HepG2 (cell line): ENCODE measurements around the gene RPTOR. TPM values are rescaled to one million over a fixed set of nuclear protein-coding genes. Genes with fewer than 3 reads are reported as not detected.

ENCODE experiments used
- ATAC-seq: fragments of 200-7000 bp; cut with Tn5 transposase; 3 replicates; pipeline ENCODE4 v1.9.1; 2020; ENCODE audit warnings: mild to moderate bottlenecking, moderate library complexity
- BruUV-seq: library from RNA; stranded (reverse); fragments of 400-500 nt; replicated peaks from 2 replicates; lab custom pipeline; 2021; lab: Mats Ljungman, UMichigan
- CTCF ChIA-PET: fragments of 300-600 bp; formaldehyde crosslinking; extraction: SDS; loops from one replicate; lab custom pipeline; 2021; ENCODE audit warnings: low total read pairs, inconsistent platforms, low intra/inter-chr PET ratio; lab: Yijun Ruan, JAX
- POLR2A ChIA-PET: fragments of 350-600 bp; sonication (Branson Sonifier 250); formaldehyde crosslinking; loops from one replicate; lab custom pipeline; 2020; ENCODE audit warnings: antibody characterized with exemption, inconsistent platforms; lab: Yijun Ruan, JAX
- DNase-seq: peaks from one replicate; pipeline ENCODE4 v3.0.0-alpha.2; 2015; ENCODE audit warnings: low spot score
- FAIRE-seq: peaks from 3 replicates; lab custom pipeline; 2011; peaks lifted over from hg19 to GRCh38; lab: Jason Lieb, UNC
- H2AFZ ChIP-seq: one replicate; pipeline ENCODE4 v1.6.1; 2011; ENCODE audit warnings: low read length, inconsistent platforms
- H3K27ac ChIP-seq: fragments of 300-600 bp; 3 replicates; pipeline ENCODE4 v1.8.0; 2011; ENCODE audit warnings: mixed run types, mild to moderate bottlenecking, mixed read lengths, low read length, inconsistent platforms; ENCODE audit not compliant: insufficient read depth; ENCODE audit errors: extremely low read length
- H3K27me3 ChIP-seq, 2 experiments: fragments of 200-600 bp in 1 of 2; 2 replicates in 1 of 2; 3 replicates in 1 of 2; pipeline versions ENCODE4 v1.6.0 to v1.8.0; 2011; ENCODE audit warnings: low read length in 2 of 2, mild to moderate bottlenecking in 2 of 2, moderate library complexity in 2 of 2, inconsistent platforms in 1 of 2; ENCODE audit not compliant: insufficient read depth in 2 of 2, control insufficient read depth in 1 of 2
- H3K36me3 ChIP-seq, 2 experiments: fragments of 200-600 bp in 1 of 2; replicated peaks in 1 of 2; 2 replicates in 1 of 2; 3 replicates in 1 of 2; pipeline versions ENCODE4 v1.5.1 to v1.8.0; 2011; ENCODE audit warnings: low read length in 2 of 2, inconsistent platforms in 1 of 2; ENCODE audit not compliant: insufficient read depth in 2 of 2, control insufficient read depth in 1 of 2
- H3K4me1 ChIP-seq: 2 replicates; pipeline ENCODE4 v1.5.1; 2012; ENCODE audit warnings: low read length, inconsistent platforms; ENCODE audit not compliant: insufficient read depth
- H3K4me2 ChIP-seq: 2 replicates; pipeline ENCODE4 v1.6.0; 2011; ENCODE audit warnings: low read depth, low read length, inconsistent platforms
- H3K4me3 ChIP-seq, 3 experiments: fragments of 200-600 bp in 1 of 3; sonication (generic), shearing (Covaris generic) in 1 of 3; replicated peaks in 1 of 3; 2 replicates each; pipeline ENCODE4 v1.5.1; 2011 to 2016; ENCODE audit warnings: low read length in 3 of 3, inconsistent platforms in 2 of 3, low read depth in 2 of 3, mild to moderate bottlenecking in 2 of 3, control low read depth in 1 of 3, mixed read lengths in 1 of 3; ENCODE audit not compliant: insufficient read depth in 1 of 3
- H3K79me2 ChIP-seq: one replicate; pipeline ENCODE4 v1.6.1; 2011; ENCODE audit warnings: low read length, inconsistent platforms; ENCODE audit not compliant: insufficient read depth
- H3K9ac ChIP-seq: 2 replicates; pipeline ENCODE4 v1.6.0; 2011; ENCODE audit warnings: mild to moderate bottlenecking, low read depth, low read length, inconsistent platforms; ENCODE audit not compliant: insufficient read depth
- H3K9me3 ChIP-seq: 2 replicates; pipeline ENCODE4 v1.5.1; 2012; ENCODE audit warnings: mild to moderate bottlenecking, low read length
- H4K20me1 ChIP-seq: 2 replicates; pipeline ENCODE4 v1.6.0; 2011; ENCODE audit warnings: inconsistent platforms, mild to moderate bottlenecking, low read length, moderate library complexity; ENCODE audit not compliant: insufficient read depth
- TBL1XR1 ChIP-seq: fragments of 150-350 bp; IDR thresholded peaks from 2 replicates; pipeline ENCODE4 v1.6.1; 2014; ENCODE audit warnings: borderline replicate concordance, low read length; ENCODE audit not compliant: partially characterized antibody
- ZBTB33 ChIP-seq: sonication (generic); formaldehyde crosslinking; IDR thresholded peaks from 2 replicates; pipeline ENCODE4 v1.4.0; 2020; ENCODE audit warnings: missing genetic modification reagents
- ZBTB43 ChIP-seq: sonication (generic); formaldehyde crosslinking; conservative IDR thresholded peaks from 2 replicates; pipeline ENCODE4 v1.4.0; 2020; ENCODE audit warnings: missing genetic modification reagents
- WGBS: methylation state at CpG from one replicate; pipeline ENCODE4 v1.1.6; 2017; ENCODE audit warnings: low lambda C conversion rate; 5-methylcytosine and 5-hydroxymethylcytosine counted together
- in situ Hi-C: cut with HindIII; loops from 2 replicates; pipeline ENCODE4 v1.10.0; 2017; ENCODE audit warnings: low pct_unique_long_range_greater_than_20kb; ENCODE audit not compliant: extremely low pct_ligation_motif_present
- intact Hi-C: fragments of 100-400 bp; cut with micrococcal nuclease; formaldehyde crosslinking; loops from one replicate; pipeline ENCODE4 v1.10.0; 2022; ENCODE audit not compliant: unreplicated experiment
- polyA plus RNA-seq, 8 experiments: library from polyadenylated mRNA; depleted of rRNA in 3 of 8; stranded (reverse) in 7 of 8; unstranded in 1 of 8; fragments of >200 nt; fragmentation: Illumina TruSeq in 4 of 8; extraction: Trizol in 4 of 8; gene quantifications; 2 replicates each; pipeline versions ENCODE4 v1.2.1 to v1.2.3, GENCODE V29; 2011 to 2016; ENCODE audit warnings: low read depth in 4 of 8, missing spikeins in 1 of 8, mixed read lengths in 1 of 8; ENCODE audit not compliant: insufficient read depth in 1 of 8
- total RNA-seq, 5 experiments: library from RNA; depleted of rRNA; stranded (reverse); fragments of >200 nt; fragmentation: Illumina TruSeq; extraction: Trizol; gene quantifications; 2 replicates each; pipeline ENCODE4 v1.2.3, GENCODE V29; 2016; ENCODE audit warnings: low read depth in 1 of 5

RPTOR gene
- total and polyA plus RNA-seq, 2 of the 13 experiments (the other 11 are each of a cell fraction or from before 2014, with no cell fraction given): 6.6 to 25.3 TPM

DNA sequence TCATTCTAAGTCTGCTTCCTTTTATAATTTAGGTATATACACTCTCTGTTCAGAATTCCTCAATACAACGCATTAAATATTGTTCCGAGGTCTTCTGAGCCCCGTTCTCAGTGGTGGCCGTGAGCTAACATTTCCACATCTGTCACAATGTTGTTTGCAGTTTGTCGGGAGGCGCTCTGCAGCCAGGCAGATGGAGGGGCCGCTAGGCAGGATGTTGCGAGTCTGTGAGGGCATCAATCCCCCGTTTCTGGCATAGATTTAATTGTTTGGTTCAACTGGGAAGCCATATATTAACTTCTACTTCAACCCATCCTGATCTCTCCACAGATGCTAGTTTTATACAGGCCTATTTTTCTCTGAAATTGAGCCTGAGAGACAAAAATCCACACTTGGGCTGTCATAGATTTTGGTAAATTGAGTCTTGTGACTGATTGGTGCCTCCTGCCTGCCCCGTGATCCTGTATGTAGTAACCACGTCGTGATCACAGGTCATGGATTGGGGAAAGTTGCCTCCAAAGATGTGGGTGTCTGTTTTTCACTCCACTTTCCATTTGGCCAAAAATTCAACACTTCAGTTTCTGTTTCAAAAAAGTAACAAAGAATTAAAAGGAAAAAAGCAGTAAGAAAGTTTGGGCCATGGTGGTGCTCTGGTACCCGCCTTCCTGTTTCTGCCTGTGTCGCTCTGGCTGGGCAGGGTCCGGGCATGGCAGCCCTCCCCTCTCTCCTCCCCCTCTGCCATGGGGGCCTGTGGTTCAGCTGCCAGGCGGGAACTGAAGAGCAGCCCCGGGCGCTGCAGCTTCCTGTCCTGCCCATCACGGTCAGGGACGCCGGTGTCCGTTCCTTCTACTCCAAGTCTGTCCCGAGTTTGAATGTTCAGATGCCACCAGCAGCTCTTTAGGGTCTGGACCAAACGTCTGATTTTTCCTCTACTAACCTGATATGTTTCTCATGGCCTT lies 41.5 kb downstream of the RPTOR start:
- POLR2A ChIA-PET: no interaction called here
- no peak overlapping the region for H3K4me2 ChIP-seq
- H2AFZ ChIP-seq: no peak overlapping the region
- H3K27me3 ChIP-seq: no peaks in the 10 kb centered on the region
- H3K27ac ChIP-seq: no peak overlapping the region
- H3K79me2 ChIP-seq: peaks cover 88% of the 10 kb centered on the region
- BruUV-seq: no TSS peak
- peaks cover 12% of the 10 kb centered on the region for H3K4me1 ChIP-seq
- H4K20me1 ChIP-seq: no peaks in the 10 kb centered on the region; the same call in none of the 2 replicates
- CTCF ChIA-PET: no interaction called here
- in situ Hi-C loops: no loop called here
- DNase-seq (no peak), FAIRE-seq (no peak), ATAC-seq (no peak)
- TF ChIP-seq ZBTB43 (no peak), TBL1XR1 (no peak), ZBTB33 (CRISPR knock-in tag) (peak; percentile 64; the same call in 1 of the 2 replicates)
- no peak overlapping the region for H3K4me3 ChIP-seq
- H3K9me3 ChIP-seq: no peaks in the 10 kb centered on the region
- H3K36me3 ChIP-seq: peaks cover 8 to 10% of the 10 kb centered on the region in 2 experiments; a peak in 4 of 5 replicates
- intact Hi-C loops: loop anchor here (10.0 kb wide), 1 partner anchor 1651 kb away; no protein-coding TSS in a partner anchor
- WGBS: 98% methylated on average over 24 of the region's 24 CpGs
- H3K9ac ChIP-seq: no peak overlapping the region
